Colonic mucosa (tissue), 4 donors: ENCODE data around the gene PCSK2. TPM values are rescaled to one million over a fixed set of nuclear protein-coding genes. Genes with fewer than 3 reads are reported as not detected.

Source experiments
- DNase-seq: peaks from one replicate; pipeline ENCODE4 v3.0.0-alpha.2; 2020
- H3K27ac ChIP-seq: fragments of 200-600 bp; one replicate; pipeline ENCODE4 v1.8.0; 2021
- H3K27me3 ChIP-seq: fragments of 200-600 bp; one replicate; pipeline ENCODE4 v1.8.0; 2021
- H3K36me3 ChIP-seq: fragments of 200-600 bp; one replicate; pipeline ENCODE4 v1.8.0; 2021
- H3K4me1 ChIP-seq: fragments of 200-600 bp; one replicate; pipeline ENCODE4 v1.8.0; 2021; ENCODE audit warnings: mild to moderate bottlenecking
- H3K4me3 ChIP-seq: fragments of 200-600 bp; one replicate; pipeline ENCODE4 v1.8.0; 2021
- H3K9ac ChIP-seq, 2 donors: one replicate each; pipeline ENCODE4 v1.7.0; 2013; ENCODE audit warnings: control low read depth in 2 of 2, low read depth in 2 of 2, low read length in 2 of 2
- H3K9me3 ChIP-seq: fragments of 200-600 bp; one replicate; pipeline ENCODE4 v1.8.0; 2021
- intact Hi-C: fragments of 100-400 bp; cut with DNase I; formaldehyde crosslinking; loops from one replicate; pipeline ENCODE4 v1.14.1; 2022
- total RNA-seq, 2 donors: library from RNA; stranded (reverse); fragmentation: NEBNext Ultra II Directional in 1 of 2; extraction: Animal tissue kit (Norgen Biotek cat#: 25700) in 1 of 2; gene quantifications; one replicate each; pipeline ENCODE4 v1.2.1, GENCODE V29; 2021
- TF ChIP-seq, protein P1 (sequence below): fragments of 200-600 bp; IDR thresholded peaks from one replicate; pipeline ENCODE4 v1.8.0; 2022; ENCODE audit warnings: antibody characterized with exemption, mild to moderate bottlenecking
- donor health status: healthy.
- donor health status: DM: no; HTN: no; CAD: no.
- donor health status: DM: no; HTN: no; CAD: no.

Gene PCSK2
- total RNA-seq, 2 donors from 2014 or later, result 0.32 to 2.0 TPM

DNA sequence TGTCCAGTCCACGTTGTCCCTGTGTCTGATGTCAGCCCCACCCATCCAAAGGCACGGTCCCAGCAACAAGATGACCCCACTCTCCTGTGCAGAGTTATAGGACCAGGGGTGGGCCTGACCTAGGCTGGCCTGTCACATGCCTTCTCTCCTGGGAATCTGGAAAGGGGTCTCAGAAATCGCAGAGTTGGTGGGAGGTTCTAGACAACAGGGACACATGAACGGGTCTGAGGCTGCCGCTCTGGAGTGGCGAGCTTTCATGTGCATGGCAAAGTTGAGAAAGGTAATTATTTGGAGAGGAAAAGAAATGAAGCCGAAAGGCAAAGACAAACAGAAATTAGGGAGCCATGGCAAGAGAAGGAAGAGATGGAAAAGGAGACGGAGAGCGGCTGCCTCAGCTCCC lies 274.9 kb downstream of the PCSK2 start:
- no peaks in the 10 kb centered on the region for H3K4me1 ChIP-seq
- intact Hi-C loops, result loop anchor here (10.0 kb wide), 2 partner anchors 393 to 493 kb away; no protein-coding TSS in a partner anchor
- H3K36me3 ChIP-seq, result no peaks in the 10 kb centered on the region
- H3K9ac ChIP-seq, result no peak overlapping the region
- no peaks in the 10 kb centered on the region for H3K9me3 ChIP-seq
- DNase-seq, result no peak
- no peak overlapping the region for H3K27ac ChIP-seq
- TF ChIP-seq, protein P1, sequence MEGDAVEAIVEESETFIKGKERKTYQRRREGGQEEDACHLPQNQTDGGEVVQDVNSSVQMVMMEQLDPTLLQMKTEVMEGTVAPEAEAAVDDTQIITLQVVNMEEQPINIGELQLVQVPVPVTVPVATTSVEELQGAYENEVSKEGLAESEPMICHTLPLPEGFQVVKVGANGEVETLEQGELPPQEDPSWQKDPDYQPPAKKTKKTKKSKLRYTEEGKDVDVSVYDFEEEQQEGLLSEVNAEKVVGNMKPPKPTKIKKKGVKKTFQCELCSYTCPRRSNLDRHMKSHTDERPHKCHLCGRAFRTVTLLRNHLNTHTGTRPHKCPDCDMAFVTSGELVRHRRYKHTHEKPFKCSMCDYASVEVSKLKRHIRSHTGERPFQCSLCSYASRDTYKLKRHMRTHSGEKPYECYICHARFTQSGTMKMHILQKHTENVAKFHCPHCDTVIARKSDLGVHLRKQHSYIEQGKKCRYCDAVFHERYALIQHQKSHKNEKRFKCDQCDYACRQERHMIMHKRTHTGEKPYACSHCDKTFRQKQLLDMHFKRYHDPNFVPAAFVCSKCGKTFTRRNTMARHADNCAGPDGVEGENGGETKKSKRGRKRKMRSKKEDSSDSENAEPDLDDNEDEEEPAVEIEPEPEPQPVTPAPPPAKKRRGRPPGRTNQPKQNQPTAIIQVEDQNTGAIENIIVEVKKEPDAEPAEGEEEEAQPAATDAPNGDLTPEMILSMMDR, result no peak
- no peak overlapping the region for H3K4me3 ChIP-seq
- no peaks in the 10 kb centered on the region for H3K27me3 ChIP-seq

DNA sequence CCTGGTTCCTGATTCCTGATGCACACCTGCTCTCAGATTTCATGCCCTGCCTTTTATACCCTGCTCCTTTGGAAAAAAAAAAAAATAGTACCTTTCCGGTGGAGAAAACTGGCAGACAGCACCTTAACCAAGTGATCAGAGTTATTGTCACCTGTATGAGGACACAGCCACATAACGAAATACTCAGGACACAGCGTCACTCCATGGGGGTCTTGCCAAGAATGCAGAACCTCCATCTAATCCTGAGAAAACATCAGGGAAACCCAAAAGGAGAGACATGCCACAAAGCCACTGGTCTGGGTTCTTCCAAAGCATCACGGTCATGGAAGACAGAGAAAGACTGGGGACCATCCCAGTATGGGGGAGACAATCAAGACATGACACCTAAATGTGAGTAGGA lies 275.3 kb downstream of the PCSK2 start:
- no peak for DNase-seq
- intact Hi-C loops, result loop anchor here (10.0 kb wide), 2 partner anchors 393 to 493 kb away; no protein-coding TSS in a partner anchor
- Histone ChIP-seq H3K27ac (no peak overlapping the region), H3K27me3 (no peaks in the 10 kb centered on the region), H3K9me3 (no peaks in the 10 kb centered on the region), H3K4me1 (no peaks in the 10 kb centered on the region), H3K9ac (no peak overlapping the region), H3K4me3 (no peak overlapping the region), H3K36me3 (no peaks in the 10 kb centered on the region)
- TF ChIP-seq, protein P1, result no peak

DNA sequence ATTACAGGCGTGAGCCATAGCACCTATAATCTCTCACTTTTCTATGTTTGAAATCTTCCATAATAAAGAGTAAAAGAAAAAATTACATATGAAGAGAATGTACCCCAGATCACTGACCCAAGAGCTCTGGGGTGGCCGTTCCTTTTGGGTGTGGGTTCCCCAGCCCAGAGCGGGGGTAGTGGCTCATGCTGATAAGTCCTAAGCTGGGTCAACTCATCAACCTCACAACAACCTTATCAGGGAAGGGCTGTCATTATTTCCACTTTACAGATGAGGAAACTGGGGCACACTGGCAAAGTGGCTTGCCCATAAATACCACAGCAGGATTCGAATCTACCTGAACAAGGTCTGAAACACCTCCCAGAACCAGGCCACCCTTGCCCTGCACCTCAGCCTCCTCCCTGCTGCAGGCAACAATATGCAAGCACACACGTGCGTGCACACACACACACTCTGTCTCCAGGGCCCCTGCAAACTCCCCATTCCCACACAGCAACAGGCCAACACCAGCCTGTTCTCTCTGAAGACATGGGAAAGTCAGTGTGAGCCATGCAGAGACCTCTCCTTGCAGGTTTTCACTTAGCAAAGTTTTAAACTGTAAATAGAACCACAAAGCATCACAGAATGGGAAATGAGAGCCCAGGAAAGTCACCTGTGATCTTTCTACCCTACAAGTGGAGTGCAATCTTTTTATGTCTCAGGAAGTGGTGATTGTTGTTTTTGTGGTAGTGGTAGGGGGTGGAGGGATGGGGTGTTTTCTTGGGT lies 276.6 kb downstream of the PCSK2 start:
- H3K9me3 ChIP-seq, result no peaks in the 10 kb centered on the region
- DNase-seq, result no peak
- no peak overlapping the region for H3K27ac ChIP-seq
- H3K36me3 ChIP-seq, result no peaks in the 10 kb centered on the region
- no peaks in the 10 kb centered on the region for H3K4me1 ChIP-seq
- H3K27me3 ChIP-seq, result no peaks in the 10 kb centered on the region
- intact Hi-C loops, result loop anchor here (10.0 kb wide), 2 partner anchors 391 to 491 kb away; no protein-coding TSS in a partner anchor
- TF ChIP-seq, protein P1, result no peak
- H3K9ac ChIP-seq, result no peak overlapping the region
- H3K4me3 ChIP-seq, result no peak overlapping the region

DNA sequence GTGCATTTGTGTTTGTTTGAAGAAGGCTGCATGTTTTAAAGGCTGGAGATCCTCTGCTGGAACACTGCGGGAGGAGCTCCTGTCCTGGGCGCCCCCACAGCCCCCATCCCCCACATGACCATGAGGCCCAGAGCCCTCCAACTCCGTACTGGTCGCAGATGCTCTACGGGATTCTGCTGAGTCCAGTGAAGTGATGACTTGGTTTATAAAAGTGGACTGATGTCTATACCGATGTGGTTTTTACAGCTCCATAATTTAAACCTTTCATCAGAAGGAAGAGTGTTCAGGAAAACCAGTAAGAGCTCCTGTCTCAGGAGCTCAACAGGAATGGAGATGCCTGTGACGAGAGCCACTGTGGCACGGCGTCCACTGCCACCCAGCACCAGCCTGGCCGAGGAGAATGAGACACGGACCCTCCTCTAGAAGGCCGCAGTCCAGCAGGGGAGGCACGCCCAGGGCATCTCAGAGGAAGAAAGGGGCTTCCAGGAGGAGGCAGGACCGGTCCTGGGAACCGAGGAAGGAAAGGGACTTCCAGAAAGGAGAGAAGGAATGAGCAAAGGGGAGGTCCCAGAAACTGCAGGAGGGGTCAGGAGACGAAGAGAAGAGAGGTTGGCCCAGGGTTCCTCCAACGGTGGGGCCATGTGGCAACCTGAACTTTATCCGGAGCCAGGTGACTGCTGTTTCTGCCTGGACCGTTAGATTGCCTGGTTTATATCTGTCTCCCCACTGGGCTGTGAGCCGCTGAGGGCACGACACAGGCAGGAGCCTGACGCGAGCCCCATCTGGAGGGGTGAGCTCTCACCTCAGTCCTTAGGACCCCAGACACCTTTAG lies 277.4 kb downstream of the PCSK2 start:
- intact Hi-C loops, result loop anchor here (10.0 kb wide), 2 partner anchors 391 to 491 kb away; no protein-coding TSS in a partner anchor

More for the DNA sequence above, 277.4 kb downstream of the PCSK2 start:
- Histone ChIP-seq H3K9me3 (no peaks in the 10 kb centered on the region), H3K4me3 (peak overlapping the region; percentile 50), H3K9ac (peak overlapping the region in 1 of 2 donors; percentile 57), H3K36me3 (no peaks in the 10 kb centered on the region), H3K27ac (no peak overlapping the region), H3K27me3 (no peaks in the 10 kb centered on the region), H3K4me1 (no peaks in the 10 kb centered on the region)
- TF ChIP-seq, protein P1, result no peak
- peak; percentile 24 for DNase-seq
